ENCODE data around the gene SH3RF3. TPM values are rescaled to one million over a fixed set of nuclear protein-coding genes. Genes with fewer than 3 reads are reported as not detected.

The SH3RF3 gene
- total RNA-seq, 1 donor from 2014 or later = 59.5 TPM

DNA sequence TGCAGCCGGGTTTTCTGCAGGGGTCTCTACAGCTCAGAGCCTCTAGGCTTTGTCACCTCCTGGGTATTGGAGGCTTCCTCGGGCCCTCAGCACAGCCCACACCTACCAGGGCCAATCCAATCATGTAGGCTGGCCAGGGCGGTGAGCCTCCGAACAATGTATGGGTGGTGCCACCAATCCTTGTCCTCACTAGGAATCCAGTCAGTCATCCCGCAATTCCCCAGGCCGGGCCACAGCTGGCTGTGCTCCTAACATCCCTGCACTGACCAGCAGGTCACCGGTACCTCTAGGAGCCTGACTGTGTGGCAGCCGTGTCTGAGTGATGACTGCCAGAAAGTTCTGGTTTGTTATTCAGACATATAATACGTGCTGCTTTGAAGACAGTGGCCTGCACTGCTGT lies 129.4 kb downstream of the SH3RF3 start:
- no peaks in the 10 kb centered on the region for H3K27me3 Mint-ChIP-seq (ENCODE audit: low read depth)
- TF ChIP-seq, protein P1, sequence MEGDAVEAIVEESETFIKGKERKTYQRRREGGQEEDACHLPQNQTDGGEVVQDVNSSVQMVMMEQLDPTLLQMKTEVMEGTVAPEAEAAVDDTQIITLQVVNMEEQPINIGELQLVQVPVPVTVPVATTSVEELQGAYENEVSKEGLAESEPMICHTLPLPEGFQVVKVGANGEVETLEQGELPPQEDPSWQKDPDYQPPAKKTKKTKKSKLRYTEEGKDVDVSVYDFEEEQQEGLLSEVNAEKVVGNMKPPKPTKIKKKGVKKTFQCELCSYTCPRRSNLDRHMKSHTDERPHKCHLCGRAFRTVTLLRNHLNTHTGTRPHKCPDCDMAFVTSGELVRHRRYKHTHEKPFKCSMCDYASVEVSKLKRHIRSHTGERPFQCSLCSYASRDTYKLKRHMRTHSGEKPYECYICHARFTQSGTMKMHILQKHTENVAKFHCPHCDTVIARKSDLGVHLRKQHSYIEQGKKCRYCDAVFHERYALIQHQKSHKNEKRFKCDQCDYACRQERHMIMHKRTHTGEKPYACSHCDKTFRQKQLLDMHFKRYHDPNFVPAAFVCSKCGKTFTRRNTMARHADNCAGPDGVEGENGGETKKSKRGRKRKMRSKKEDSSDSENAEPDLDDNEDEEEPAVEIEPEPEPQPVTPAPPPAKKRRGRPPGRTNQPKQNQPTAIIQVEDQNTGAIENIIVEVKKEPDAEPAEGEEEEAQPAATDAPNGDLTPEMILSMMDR (IDR thresholded peaks at IDR 0.05) = no peak
- peaks cover 4% of the 10 kb centered on the region for H3K36me3 Mint-ChIP-seq (ENCODE audit: low read depth)
- peaks cover 90% of the 10 kb centered on the region for H3K4me1 Mint-ChIP-seq (ENCODE audit: low read depth)
- DNase-seq (ENCODE audit: low spot score) = no peak
- H3K27ac Mint-ChIP-seq (ENCODE audit: unreplicated experiment) = peak overlapping the region; percentile 22
- H3K4me3 Mint-ChIP-seq (ENCODE audit: unreplicated experiment) = no peak overlapping the region
- H3K9me3 Mint-ChIP-seq (ENCODE audit: low read depth) = no peaks in the 10 kb centered on the region

- DNase-seq (ENCODE audit: low spot score) = no peak
- peaks cover 4% of the 10 kb centered on the region for H3K36me3 Mint-ChIP-seq (ENCODE audit: low read depth)
- no peak overlapping the region for H3K27ac Mint-ChIP-seq (ENCODE audit: unreplicated experiment)
- H3K4me1 Mint-ChIP-seq (ENCODE audit: low read depth) = peaks cover 91% of the 10 kb centered on the region
- TF ChIP-seq, protein P1 (IDR thresholded peaks at IDR 0.05) = no peak
- no peaks in the 10 kb centered on the region for H3K9me3 Mint-ChIP-seq (ENCODE audit: low read depth)
- no peak overlapping the region for H3K4me3 Mint-ChIP-seq (ENCODE audit: unreplicated experiment)
- no peaks in the 10 kb centered on the region for H3K27me3 Mint-ChIP-seq (ENCODE audit: low read depth)
These were observed 130.0 kb downstream of the SH3RF3 start for GRCh38 chr2:109258905-109259540.

DNA sequence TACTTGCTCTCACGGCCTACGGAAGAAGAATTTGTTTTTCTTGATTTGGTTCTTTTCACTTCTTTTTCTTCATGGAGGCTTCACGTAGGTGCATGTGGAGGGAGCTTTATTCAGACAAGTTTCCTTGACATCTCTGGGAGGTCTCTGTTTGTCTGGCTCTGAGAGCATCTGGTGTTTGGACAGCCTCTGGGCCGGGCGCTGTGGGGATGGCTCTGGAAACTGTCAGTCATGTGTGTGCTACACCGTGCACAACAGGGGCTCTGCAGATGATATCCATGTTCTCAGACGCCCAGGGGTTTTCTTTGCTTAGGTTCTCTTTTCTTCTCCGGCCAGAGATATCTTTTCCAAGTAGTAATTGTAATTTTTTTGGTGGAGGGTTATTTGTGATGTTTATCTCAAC lies 130.7 kb downstream of the SH3RF3 start:
- Mint-ChIP-seq H3K4me1 (ENCODE audit: low read depth) (peaks cover 91% of the 10 kb centered on the region), H3K27me3 (ENCODE audit: low read depth) (no peaks in the 10 kb centered on the region), H3K4me3 (ENCODE audit: unreplicated experiment) (no peak overlapping the region), H3K27ac (ENCODE audit: unreplicated experiment) (peak overlapping the region; percentile 30), H3K36me3 (ENCODE audit: low read depth) (peaks cover 4% of the 10 kb centered on the region), H3K9me3 (ENCODE audit: low read depth) (no peaks in the 10 kb centered on the region)
- TF ChIP-seq, protein P1 (IDR thresholded peaks at IDR 0.05) = no peak
- no peak for DNase-seq (ENCODE audit: low spot score)

GRCh38 chr2:109260116-109260855 lies 131.3 kb downstream of the SH3RF3 start:
- Mint-ChIP-seq H3K4me1 (ENCODE audit: low read depth) (peaks cover 92% of the 10 kb centered on the region), H3K4me3 (ENCODE audit: unreplicated experiment) (no peak overlapping the region), H3K27ac (ENCODE audit: unreplicated experiment) (no peak overlapping the region), H3K9me3 (ENCODE audit: low read depth) (no peaks in the 10 kb centered on the region), H3K36me3 (ENCODE audit: low read depth) (peaks cover 4% of the 10 kb centered on the region), H3K27me3 (ENCODE audit: low read depth) (no peaks in the 10 kb centered on the region)
- TF ChIP-seq, protein P1 (IDR thresholded peaks at IDR 0.05) = no peak
- no peak for DNase-seq (ENCODE audit: low spot score)

DNA sequence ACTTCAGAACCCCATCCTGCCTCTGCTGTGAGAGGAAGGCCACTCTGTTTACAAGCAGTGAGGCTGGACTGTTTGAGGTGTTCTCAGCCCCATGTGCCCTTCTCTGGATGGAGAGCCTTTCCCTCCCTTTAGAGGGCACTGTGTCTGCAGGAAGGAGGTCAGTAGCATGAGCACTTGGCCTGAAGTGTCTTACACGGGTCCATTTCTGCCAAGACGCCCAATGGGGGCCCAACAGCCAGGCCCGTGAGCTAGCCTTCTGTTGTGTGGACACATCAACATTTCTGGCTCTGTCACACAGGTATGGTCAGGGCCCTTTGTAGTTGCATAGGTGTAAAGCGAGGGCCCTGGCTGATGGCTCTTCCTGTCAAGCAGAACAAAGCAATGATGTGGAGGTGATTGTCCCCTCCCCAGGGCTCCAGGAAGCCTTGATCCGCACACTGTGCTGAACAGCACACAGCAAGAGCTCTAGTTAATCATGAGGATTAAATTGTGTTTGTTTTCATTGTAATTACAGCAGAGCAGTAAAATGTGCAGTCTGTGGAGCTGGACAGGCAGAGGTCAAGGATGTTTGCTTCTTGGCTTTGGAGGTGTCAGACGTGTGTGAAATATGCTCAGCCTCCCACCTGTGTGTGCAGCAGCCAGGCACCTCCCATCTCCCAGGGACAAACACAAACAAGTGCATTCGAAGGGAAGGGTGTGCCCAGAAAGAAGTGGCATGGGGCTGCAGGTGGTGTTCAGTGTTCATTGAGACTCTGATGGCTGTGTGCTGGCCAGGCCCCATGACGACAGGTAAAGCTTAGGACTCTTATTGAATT lies 132.1 kb downstream of the SH3RF3 start:
- Mint-ChIP-seq H3K36me3 (ENCODE audit: low read depth) (peaks cover 3% of the 10 kb centered on the region), H3K4me3 (ENCODE audit: unreplicated experiment) (no peak overlapping the region), H3K27me3 (ENCODE audit: low read depth) (no peaks in the 10 kb centered on the region), H3K27ac (ENCODE audit: unreplicated experiment) (no peak overlapping the region), H3K4me1 (ENCODE audit: low read depth) (peaks cover 96% of the 10 kb centered on the region), H3K9me3 (ENCODE audit: low read depth) (no peaks in the 10 kb centered on the region)
- DNase-seq (ENCODE audit: low spot score) = no peak
- TF ChIP-seq, protein P1 (IDR thresholded peaks at IDR 0.05) = peak; percentile 55

Measured in chondrocyte (in vitro differentiated cells).